ENCODE results near the gene SNAPC5.

GRCh38 chr15:66483131-66483566 is 14.4 kb downstream of the SNAPC5 start:
- TF ChIP-seq EZH2phosphoT487 (IDR thresholded peaks at IDR 0.05; ENCODE audit: borderline replicate concordance) (no peak), CTCF (conservative IDR thresholded peaks at IDR 0.05; ENCODE audit: low read length) (no peak)
